ENCODE measurements around the gene KDM4C. TPM values are rescaled to one million over a fixed set of nuclear protein-coding genes. Genes with fewer than 3 reads are reported as not detected.

Gene KDM4C
- total RNA-seq, 2 experiments from 2014 or later, result 49.4 to 50.0 TPM

DNA sequence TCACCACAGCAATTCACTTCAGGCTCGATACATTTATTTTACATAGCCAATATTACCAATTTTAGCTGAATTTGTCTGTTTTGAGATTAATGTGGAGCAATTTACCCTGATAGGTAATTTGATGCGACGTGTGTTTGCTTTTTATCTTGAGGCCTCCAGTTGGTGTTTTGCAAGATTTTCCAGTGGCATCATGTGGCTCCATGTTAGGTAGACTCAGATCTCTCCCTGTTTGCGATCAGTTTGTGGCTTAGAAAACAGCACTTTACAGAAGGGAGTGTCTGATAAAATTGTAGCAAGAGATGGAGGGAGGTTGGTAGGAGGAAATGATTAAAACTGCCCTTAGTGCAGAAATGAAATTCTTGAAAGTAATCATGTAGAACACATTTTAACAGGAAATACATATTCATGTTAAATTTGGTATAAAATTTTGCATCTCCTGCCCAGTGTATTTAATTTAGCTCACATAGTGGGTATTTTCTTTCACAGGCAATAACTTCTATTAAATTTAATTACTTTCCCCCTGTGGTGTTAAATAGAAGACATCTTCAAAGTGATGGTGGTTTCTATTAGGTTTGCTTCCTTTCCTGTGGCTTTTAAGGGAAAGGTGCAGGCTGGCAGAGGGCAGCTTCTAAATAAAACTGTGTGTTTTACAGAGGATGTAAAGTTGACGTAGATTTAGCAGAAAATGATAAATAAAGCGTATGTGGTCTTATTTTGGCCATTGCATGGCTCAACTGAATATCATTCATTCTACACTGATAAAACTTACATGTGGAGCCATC is 135.8 kb downstream of the KDM4C start:
- peak overlapping the region; percentile 14 for H3K4me3 Mint-ChIP-seq
- peak overlapping the region; percentile 69 for H3K27ac Mint-ChIP-seq
- POLR2A ChIA-PET, result interaction anchor here (1.2 to 2.9 kb wide), 3 partner anchors 66 to 137 kb away, joined by 3 to 14 read pairs (median 3); partner anchors contain the start of gene KDM4C
- DNase-seq, result no peak
- no peaks in the 10 kb centered on the region for H3K27me3 Mint-ChIP-seq
- peaks cover 37% of the 10 kb centered on the region for H3K4me1 Mint-ChIP-seq
- CTCF ChIA-PET, result interaction anchor here (0.6 kb wide), 1 partner anchor 214 kb away, joined by 4 read pairs; no protein-coding TSS in a partner anchor
- peaks cover 43% of the 10 kb centered on the region for H3K36me3 Mint-ChIP-seq (ENCODE audit: low read depth)
- no peaks in the 10 kb centered on the region for H3K9me3 Mint-ChIP-seq

- peaks cover 47% of the 10 kb centered on the region for H3K36me3 Mint-ChIP-seq (ENCODE audit: low read depth)
- H3K9me3 Mint-ChIP-seq, result no peaks in the 10 kb centered on the region
- no peaks in the 10 kb centered on the region for H3K27me3 Mint-ChIP-seq
- ChIA-PET CTCF (interaction anchor here (0.6 kb wide), 1 partner anchor 214 kb away, joined by 4 read pairs; no protein-coding TSS in a partner anchor), POLR2A (interaction anchor here (1.2 to 2.9 kb wide), 3 partner anchors 67 to 137 kb away, joined by 3 to 14 read pairs (median 3); partner anchors contain the start of gene KDM4C)
- peak; percentile 50 for DNase-seq
- H3K4me1 Mint-ChIP-seq, result peaks cover 37% of the 10 kb centered on the region
- H3K4me3 Mint-ChIP-seq, result peak overlapping the region; percentile 14
- H3K27ac Mint-ChIP-seq, result peak overlapping the region; percentile 69
Observed at GRCh38 chr9:6894135-6894534, 136.4 kb downstream of the KDM4C start.

GRCh38 chr9:6895754-6896153 is 138.0 kb downstream of the KDM4C start:
- DNase-seq, result no peak
- Mint-ChIP-seq H3K27me3 (no peaks in the 10 kb centered on the region), H3K4me3 (no peak overlapping the region), H3K27ac (no peak overlapping the region), H3K9me3 (no peaks in the 10 kb centered on the region), H3K36me3 (ENCODE audit: low read depth) (peaks cover 35% of the 10 kb centered on the region), H3K4me1 (peaks cover 37% of the 10 kb centered on the region)
- ChIA-PET CTCF (no interaction called here), POLR2A (no interaction called here)

GRCh38 chr9:6896562-6896961 is 138.8 kb downstream of the KDM4C start:
- H3K27ac Mint-ChIP-seq, result no peak overlapping the region
- POLR2A ChIA-PET, result no interaction called here
- no peaks in the 10 kb centered on the region for H3K27me3 Mint-ChIP-seq
- H3K4me3 Mint-ChIP-seq, result no peak overlapping the region
- no peaks in the 10 kb centered on the region for H3K9me3 Mint-ChIP-seq
- no peak for DNase-seq
- H3K36me3 Mint-ChIP-seq (ENCODE audit: low read depth), result peaks cover 31% of the 10 kb centered on the region
- CTCF ChIA-PET, result interaction anchor here (1.1 kb wide), 1 partner anchor 27 kb away, joined by 3 read pairs; no protein-coding TSS in a partner anchor
- peaks cover 43% of the 10 kb centered on the region for H3K4me1 Mint-ChIP-seq

- Mint-ChIP-seq H3K27ac (no peak overlapping the region), H3K27me3 (no peaks in the 10 kb centered on the region), H3K4me3 (no peak overlapping the region), H3K9me3 (no peaks in the 10 kb centered on the region), H3K36me3 (ENCODE audit: low read depth) (peaks cover 31% of the 10 kb centered on the region), H3K4me1 (peaks cover 47% of the 10 kb centered on the region)
- ChIA-PET CTCF (interaction anchor here (1.1 kb wide), 1 partner anchor 26 kb away, joined by 3 read pairs; no protein-coding TSS in a partner anchor), POLR2A (no interaction called here)
- no peak for DNase-seq
Observed at GRCh38 chr9:6897207-6897822, 139.5 kb downstream of the KDM4C start.

GRCh38 chr9:6897898-6898302 is 140.1 kb downstream of the KDM4C start:
- Mint-ChIP-seq H3K36me3 (ENCODE audit: low read depth) (peaks cover 31% of the 10 kb centered on the region), H3K9me3 (no peaks in the 10 kb centered on the region), H3K27me3 (no peaks in the 10 kb centered on the region), H3K4me1 (peaks cover 52% of the 10 kb centered on the region), H3K27ac (no peak overlapping the region), H3K4me3 (no peak overlapping the region)
- DNase-seq, result no peak
- CTCF ChIA-PET, result no interaction called here
- POLR2A ChIA-PET, result no interaction called here

DNA sequence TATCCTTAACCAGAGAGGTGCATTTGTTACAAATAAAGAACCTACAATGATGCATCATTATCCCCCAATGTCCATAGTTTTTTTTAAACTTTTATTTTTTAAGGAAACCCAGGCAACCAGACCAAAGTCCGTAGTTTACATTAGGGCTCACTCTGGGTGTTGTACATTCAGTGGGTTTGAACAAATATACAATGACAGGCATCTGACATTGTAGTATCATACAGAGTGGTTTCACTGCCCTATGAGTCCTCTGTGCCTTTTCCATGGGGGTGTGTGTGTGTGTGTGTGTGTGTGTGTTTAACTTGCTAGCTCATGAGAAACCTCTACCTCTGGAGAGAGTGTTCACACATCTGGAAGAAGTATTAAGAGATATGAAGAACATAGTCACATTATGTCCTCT is 141.5 kb downstream of the KDM4C start:
- H3K27me3 Mint-ChIP-seq, result no peaks in the 10 kb centered on the region
- peaks cover 39% of the 10 kb centered on the region for H3K4me1 Mint-ChIP-seq
- peaks cover 24% of the 10 kb centered on the region for H3K36me3 Mint-ChIP-seq (ENCODE audit: low read depth)
- ChIA-PET POLR2A (interaction anchor here (0.6 kb wide), 1 partner anchor 14 kb away, joined by 3 read pairs; no protein-coding TSS in a partner anchor), CTCF (no interaction called here)
- no peaks in the 10 kb centered on the region for H3K9me3 Mint-ChIP-seq
- no peak for DNase-seq
- H3K27ac Mint-ChIP-seq, result no peak overlapping the region
- H3K4me3 Mint-ChIP-seq, result no peak overlapping the region

DNA sequence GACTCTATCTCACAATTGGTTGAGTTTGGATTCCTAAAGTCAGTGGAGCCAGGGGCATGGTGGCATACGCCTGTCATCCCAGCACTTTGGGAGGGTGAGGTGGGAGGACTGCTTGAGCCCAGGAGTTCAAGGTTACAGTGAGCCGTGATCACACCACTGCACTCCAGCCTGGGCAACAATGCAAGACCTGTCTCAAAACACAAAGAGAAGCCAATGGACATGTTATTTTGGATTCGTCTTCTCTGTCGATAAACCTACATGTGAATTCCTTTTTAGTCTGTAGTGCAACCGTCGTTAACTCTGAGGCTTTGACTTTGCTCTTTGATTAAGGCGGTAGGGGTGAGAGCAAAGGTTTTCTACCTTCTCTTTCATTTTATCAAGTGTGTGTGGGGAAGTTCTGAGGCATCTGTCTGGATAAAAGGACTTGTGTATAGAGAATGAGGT is 142.7 kb downstream of the KDM4C start:
- Mint-ChIP-seq H3K4me1 (peaks cover 28% of the 10 kb centered on the region), H3K27me3 (no peaks in the 10 kb centered on the region), H3K4me3 (no peak overlapping the region), H3K9me3 (no peaks in the 10 kb centered on the region), H3K27ac (no peak overlapping the region), H3K36me3 (ENCODE audit: low read depth) (peaks cover 16% of the 10 kb centered on the region)
- CTCF ChIA-PET, result no interaction called here
- no peak for DNase-seq
- POLR2A ChIA-PET, result no interaction called here

DNA sequence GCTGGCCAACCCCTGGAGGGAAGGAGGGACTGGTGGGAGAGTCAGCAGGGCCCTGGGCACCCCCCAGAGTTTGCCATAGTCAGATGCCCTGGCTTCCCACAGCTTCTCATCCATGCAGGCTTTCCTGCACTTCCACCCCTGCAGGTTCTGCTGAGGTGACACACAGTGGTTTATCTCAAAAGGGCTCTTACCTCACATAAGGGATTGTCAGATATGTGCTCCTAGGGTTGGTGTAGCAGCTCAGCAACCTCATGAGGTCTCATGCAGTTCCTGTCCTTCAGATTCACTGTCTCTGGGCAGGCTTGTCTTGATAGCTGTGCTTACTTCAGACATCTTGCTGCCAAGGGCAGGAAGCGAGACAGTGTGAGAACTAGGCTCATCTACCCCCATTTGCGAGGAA is 143.4 kb downstream of the KDM4C start:
- Mint-ChIP-seq H3K27ac (no peak overlapping the region), H3K36me3 (ENCODE audit: low read depth) (peaks cover 16% of the 10 kb centered on the region), H3K4me1 (peaks cover 25% of the 10 kb centered on the region), H3K27me3 (no peaks in the 10 kb centered on the region), H3K4me3 (no peak overlapping the region), H3K9me3 (no peaks in the 10 kb centered on the region)
- ChIA-PET CTCF (no interaction called here), POLR2A (no interaction called here)
- no peak for DNase-seq

DNA sequence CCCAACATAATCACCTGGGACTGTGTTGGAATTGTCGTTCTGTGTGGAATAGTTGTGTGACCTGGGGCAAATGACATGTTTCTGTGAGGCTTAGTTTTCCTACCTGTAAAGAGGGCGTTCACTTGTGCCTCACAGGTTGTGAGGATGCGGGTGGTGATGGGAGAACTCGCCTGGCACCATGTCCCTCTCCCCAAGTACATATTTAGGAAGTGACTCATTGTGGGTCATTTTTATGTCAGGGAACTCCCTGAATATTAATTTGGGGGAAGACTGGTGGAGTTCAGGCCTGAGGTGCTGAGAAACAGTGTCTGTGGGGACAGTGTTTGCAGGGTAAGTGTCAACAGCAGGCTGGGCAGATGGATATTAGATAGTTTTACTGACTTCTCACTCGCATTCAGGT is 144.7 kb downstream of the KDM4C start:
- Mint-ChIP-seq H3K4me3 (no peak overlapping the region), H3K27ac (no peak overlapping the region), H3K4me1 (peaks cover 15% of the 10 kb centered on the region), H3K9me3 (no peaks in the 10 kb centered on the region), H3K27me3 (no peaks in the 10 kb centered on the region), H3K36me3 (ENCODE audit: low read depth) (peaks cover 7% of the 10 kb centered on the region)
- DNase-seq, result no peak
- CTCF ChIA-PET, result no interaction called here
- POLR2A ChIA-PET, result no interaction called here

DNA sequence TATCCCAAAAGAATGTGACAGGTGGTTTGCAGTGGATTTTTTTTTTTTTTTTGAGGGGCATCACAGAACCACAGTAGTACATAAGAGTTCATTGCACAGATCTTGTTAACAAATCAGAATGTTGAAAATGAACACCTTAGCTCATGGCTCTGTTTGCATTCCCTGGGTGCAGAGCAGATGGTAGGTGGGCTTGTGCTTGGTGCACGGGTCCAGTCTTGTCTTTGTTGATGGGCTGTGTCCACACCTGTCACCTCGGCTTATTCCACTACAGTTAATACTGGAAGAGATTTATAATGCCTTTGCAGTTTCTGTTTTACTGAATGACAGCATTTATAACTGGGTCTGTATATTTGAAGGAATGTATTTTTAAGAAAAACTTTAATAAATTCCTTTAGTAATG is 146.6 kb downstream of the KDM4C start:
- DNase-seq, result no peak
- no peaks in the 10 kb centered on the region for H3K9me3 Mint-ChIP-seq
- H3K27me3 Mint-ChIP-seq, result no peaks in the 10 kb centered on the region
- ChIA-PET CTCF (interaction anchor here (0.7 kb wide), 1 partner anchor 14 kb away, joined by 3 read pairs; no protein-coding TSS in a partner anchor), POLR2A (no interaction called here)
- peaks cover 15% of the 10 kb centered on the region for H3K4me1 Mint-ChIP-seq
- H3K36me3 Mint-ChIP-seq (ENCODE audit: low read depth), result peaks cover 2% of the 10 kb centered on the region
- H3K4me3 Mint-ChIP-seq, result no peak overlapping the region
- no peak overlapping the region for H3K27ac Mint-ChIP-seq

DNA sequence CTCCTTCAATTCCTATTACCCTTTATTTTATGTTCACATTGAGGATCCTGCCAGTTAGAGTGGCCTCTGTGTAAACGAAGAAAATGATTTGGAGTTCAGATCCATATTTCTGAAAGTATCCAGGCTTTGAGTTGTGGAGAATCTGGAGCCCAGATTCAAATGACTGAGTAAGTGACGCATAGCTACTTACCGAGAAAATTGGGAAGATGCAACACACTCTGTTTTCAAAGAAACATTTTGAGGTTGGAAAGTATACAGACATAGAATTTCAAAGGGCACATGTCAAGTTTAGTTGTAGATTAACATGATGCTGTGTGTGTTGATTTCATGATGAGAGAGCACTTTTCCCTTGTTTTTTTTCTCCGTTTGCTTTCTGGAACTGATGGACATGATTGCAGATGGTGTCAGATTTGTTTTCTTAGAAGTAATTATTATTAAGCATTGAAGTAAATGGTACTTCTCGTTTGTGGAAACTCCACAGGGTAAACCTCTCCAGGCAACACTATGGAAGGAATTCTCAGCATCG is 148.1 kb downstream of the KDM4C start:
- ChIA-PET CTCF (no interaction called here), POLR2A (no interaction called here)
- no peaks in the 10 kb centered on the region for H3K27me3 Mint-ChIP-seq
- no peak for DNase-seq
- H3K4me3 Mint-ChIP-seq, result no peak overlapping the region
- peaks cover 14% of the 10 kb centered on the region for H3K4me1 Mint-ChIP-seq
- no peak overlapping the region for H3K27ac Mint-ChIP-seq
- H3K36me3 Mint-ChIP-seq (ENCODE audit: low read depth), result peaks cover 2% of the 10 kb centered on the region
- no peaks in the 10 kb centered on the region for H3K9me3 Mint-ChIP-seq

DNA sequence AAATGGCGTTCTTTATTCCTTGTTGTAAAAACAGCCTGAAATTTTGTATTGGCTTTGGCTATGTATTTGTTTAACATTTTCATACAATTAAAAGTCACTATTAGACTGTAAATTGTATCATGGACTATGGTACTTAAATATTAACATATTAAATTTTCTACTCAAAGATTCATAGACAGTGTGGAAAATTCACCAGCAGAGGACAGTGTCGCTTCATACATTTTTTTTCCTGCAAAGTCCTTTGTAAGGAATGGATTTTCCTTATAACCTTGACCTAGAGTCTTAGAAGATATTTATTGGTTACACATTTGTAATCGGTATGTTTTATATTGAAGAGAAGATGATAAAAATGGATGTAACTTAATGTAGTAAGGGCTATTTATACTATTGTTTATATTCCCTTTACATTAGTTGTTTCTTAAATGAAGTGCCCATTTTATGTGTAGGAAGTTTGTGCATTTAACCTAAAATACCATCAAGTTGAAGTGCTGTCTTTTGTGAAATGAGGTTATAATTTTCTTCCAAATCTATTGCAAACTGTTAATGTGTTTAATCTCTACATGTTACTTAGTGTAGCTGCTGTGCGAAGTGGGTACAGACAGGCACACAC is 150.1 kb downstream of the KDM4C start:
- Mint-ChIP-seq H3K27me3 (no peaks in the 10 kb centered on the region), H3K9me3 (no peaks in the 10 kb centered on the region), H3K4me3 (no peak overlapping the region), H3K36me3 (ENCODE audit: low read depth) (peaks cover 2% of the 10 kb centered on the region), H3K27ac (no peak overlapping the region), H3K4me1 (peaks cover 2% of the 10 kb centered on the region)
- CTCF ChIA-PET, result interaction anchor here (1.6 kb wide), 1 partner anchor 39 kb away, joined by 3 read pairs; no protein-coding TSS in a partner anchor
- no peak for DNase-seq
- POLR2A ChIA-PET, result no interaction called here

All from activated CD4-positive, alpha-beta memory T cell treated with anti-CD3 and anti-CD28 coated beads, Interleukin-2, amount 10 ng/mL, durations not matched to agents 7 days and 5 days (primary cell).